Chondrocyte (in vitro differentiated cells): ENCODE data around the gene MXI1. TPM values are rescaled to one million over a fixed set of nuclear protein-coding genes. Genes with fewer than 3 reads are reported as not detected.

Experiments
- DNase-seq: peaks from one replicate; pipeline ENCODE4 v3.0.0; 2021; ENCODE audit warnings: mixed read lengths, low spot score
- H3K27ac Mint-ChIP-seq: one replicate; pipeline ENCODE4 v1.8.0; 2021; ENCODE audit warnings: mild to moderate bottlenecking, moderate library complexity, mixed read lengths; ENCODE audit not compliant: unreplicated experiment
- H3K27me3 Mint-ChIP-seq: 2 replicates; pipeline ENCODE4 v1.8.0; 2021; ENCODE audit warnings: low read depth, mixed read lengths
- H3K36me3 Mint-ChIP-seq: 2 replicates; pipeline ENCODE4 v1.8.0; 2021; ENCODE audit warnings: low read depth, mixed read lengths
- H3K4me1 Mint-ChIP-seq: 2 replicates; pipeline ENCODE4 v1.8.0; 2021; ENCODE audit warnings: low read depth, mild to moderate bottlenecking, mixed read lengths
- H3K4me3 Mint-ChIP-seq: one replicate; pipeline ENCODE4 v1.8.0; 2021; ENCODE audit warnings: mild to moderate bottlenecking, moderate library complexity, mixed read lengths; ENCODE audit not compliant: unreplicated experiment
- H3K9me3 Mint-ChIP-seq: 2 replicates; pipeline ENCODE4 v1.8.0; 2021; ENCODE audit warnings: low read depth, mixed read lengths
- long read RNA-seq: library from polyadenylated mRNA; stranded (forward); transcript quantifications from one replicate; pipeline ENCODE4 v2.0.0, GENCODE V29; 2021
- total RNA-seq: library from RNA; stranded (reverse); gene quantifications from 3 replicates; pipeline ENCODE4 v1.2.1, GENCODE V29; 2021
- TF ChIP-seq, protein P1 (sequence below): fragments of 200-600 bp; sonication (generic); IDR thresholded peaks from 2 replicates; pipeline ENCODE4 v1.5.0; 2021; ENCODE audit warnings: antibody characterized with exemption, mild to moderate bottlenecking, moderate library complexity

MXI1 gene
- total RNA-seq, result 17.0 to 30.2 TPM (median 26.8 TPM) in 3 replicates
- long read RNA-seq, transcript MXI1-201 (6 exons, 2,424 nt), result minor isoform, 26 of 71 reads
- long read RNA-seq, transcript MXI1-202 (6 exons, 3,470 nt), result major isoform, 29 of 71 reads
- long read RNA-seq, partial matches to known transcripts, result 1 of 71 reads
- long read RNA-seq, other reads (novel, unspliced or antisense), result 11 of 71 reads

DNA sequence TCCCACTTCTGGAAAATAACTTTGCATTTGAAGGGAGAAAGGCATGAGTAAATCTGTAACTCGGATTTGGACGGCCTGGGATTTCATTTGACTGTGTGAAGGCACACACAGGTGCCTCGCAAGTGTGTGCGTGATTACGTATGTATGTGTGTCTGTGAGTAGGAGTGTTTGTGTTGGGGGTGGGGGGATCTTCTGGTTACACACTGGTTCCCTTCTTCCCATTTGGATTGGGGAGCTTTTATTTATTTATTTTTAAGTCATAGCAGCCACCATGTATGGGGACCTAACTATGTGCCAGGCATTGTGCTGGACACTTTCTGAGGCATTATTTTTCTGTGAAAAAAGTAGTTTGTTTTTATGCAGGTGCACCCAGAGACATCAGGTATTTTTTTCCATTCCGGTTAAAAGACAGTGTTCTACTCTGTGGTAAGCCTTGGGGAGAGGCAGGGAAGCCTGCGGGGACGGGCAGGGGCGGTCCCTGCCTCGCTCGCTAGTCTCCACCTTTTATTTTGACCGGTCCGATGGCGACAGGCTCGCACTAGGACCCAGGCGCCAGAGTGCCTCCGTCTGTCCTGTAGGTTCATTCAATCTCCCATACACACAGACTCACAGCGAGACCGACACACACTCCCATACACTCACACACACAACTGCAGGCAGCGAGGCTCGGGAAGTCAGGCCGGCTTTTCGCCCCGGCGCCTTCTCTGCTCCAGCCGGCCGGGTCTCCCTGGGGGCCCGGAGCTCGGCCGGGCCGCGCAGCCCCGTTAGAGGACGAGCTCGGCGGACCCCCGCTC, at the start of gene MXI1:
MXI1 (plus strand) TSS at position 595 of the 794 bp plus-strand sequence. CDS start 204 bp downstream, outside the sequence.
- DNase-seq, result no peak
- Mint-ChIP-seq H3K27ac (peak within 1 kb of the TSS; percentile 92), H3K9me3 (no peaks in the 10 kb centered on the region), H3K36me3 (no peaks in the 10 kb centered on the region), H3K4me1 (peaks cover 27% of the 10 kb centered on the region), H3K27me3 (no peaks in the 10 kb centered on the region), H3K4me3 (peak within 1 kb of the TSS; percentile 94)
- TF ChIP-seq, protein P1, sequence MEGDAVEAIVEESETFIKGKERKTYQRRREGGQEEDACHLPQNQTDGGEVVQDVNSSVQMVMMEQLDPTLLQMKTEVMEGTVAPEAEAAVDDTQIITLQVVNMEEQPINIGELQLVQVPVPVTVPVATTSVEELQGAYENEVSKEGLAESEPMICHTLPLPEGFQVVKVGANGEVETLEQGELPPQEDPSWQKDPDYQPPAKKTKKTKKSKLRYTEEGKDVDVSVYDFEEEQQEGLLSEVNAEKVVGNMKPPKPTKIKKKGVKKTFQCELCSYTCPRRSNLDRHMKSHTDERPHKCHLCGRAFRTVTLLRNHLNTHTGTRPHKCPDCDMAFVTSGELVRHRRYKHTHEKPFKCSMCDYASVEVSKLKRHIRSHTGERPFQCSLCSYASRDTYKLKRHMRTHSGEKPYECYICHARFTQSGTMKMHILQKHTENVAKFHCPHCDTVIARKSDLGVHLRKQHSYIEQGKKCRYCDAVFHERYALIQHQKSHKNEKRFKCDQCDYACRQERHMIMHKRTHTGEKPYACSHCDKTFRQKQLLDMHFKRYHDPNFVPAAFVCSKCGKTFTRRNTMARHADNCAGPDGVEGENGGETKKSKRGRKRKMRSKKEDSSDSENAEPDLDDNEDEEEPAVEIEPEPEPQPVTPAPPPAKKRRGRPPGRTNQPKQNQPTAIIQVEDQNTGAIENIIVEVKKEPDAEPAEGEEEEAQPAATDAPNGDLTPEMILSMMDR, result no peak

DNA sequence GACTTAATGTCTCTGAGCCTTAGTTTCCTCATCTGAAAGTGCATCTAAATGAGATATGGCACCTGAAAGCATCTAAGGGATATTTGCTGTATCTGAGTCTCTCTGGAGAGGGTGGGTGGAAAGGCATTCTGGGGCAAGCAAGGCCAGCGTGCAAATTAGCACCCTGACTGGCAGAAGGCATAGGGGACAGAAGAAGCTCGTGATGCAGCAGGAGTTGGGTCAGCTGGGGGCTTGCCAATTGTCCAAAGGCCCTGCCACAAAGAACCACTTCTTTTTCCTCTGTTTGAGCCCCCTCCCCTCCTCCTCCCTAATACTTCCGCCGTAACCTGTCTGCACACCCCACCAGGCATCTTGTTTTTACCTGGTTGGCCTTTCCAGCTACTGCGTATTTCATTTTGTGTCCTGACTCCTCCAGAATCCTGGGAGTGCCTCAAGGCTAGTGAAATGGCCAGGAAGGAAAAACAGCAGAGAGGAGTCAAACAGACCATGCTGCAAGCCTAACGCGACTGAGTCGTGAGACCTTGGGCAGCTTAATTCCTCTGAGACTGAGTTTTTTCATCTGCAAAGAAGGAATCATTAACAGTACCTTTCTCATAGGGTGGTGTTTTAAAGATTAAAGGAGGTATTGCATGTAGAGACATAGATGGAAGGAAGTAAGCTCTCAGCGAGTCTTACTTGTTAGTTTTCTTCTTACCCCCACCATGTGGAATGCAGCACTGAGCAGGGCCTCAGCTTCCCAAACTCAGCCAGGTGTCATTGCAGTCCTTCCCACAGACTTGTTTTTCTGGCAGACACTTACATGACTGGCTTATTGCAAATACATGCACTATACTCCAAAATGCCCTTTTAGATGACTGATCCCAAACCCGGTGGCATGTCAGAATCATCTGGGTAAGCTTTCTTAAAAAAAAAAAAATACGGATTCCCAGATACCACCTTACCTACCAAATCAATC, 49.1 kb upstream of the MXI1 start:
- no peak for DNase-seq
- peaks cover 20% of the 10 kb centered on the region for H3K27me3 Mint-ChIP-seq
- H3K4me3 Mint-ChIP-seq, result no peak overlapping the region
- no peaks in the 10 kb centered on the region for H3K4me1 Mint-ChIP-seq
- no peaks in the 10 kb centered on the region for H3K36me3 Mint-ChIP-seq
- peaks cover 4% of the 10 kb centered on the region for H3K9me3 Mint-ChIP-seq
- TF ChIP-seq, protein P1, result no peak
- no peak overlapping the region for H3K27ac Mint-ChIP-seq

DNA sequence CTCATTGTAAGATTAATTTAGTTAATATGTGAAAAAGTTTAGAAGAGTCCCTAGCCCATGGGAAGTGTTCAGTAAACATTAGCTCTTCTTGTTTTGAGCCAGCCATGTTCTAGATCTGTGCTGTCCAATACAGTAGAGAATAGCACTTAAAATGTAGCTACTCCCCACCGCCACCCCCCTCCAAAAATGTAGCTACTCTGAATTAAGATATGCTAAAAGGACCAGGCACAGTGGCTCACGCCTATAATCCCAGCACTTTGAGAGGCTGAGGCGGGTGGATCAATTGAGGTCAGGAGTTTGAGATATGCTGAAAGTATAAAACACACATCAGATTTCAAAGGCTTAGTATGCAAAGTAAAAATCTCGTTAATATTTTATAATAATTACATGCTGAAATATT, 47.3 kb upstream of the MXI1 start:
- TF ChIP-seq, protein P1, result no peak
- Mint-ChIP-seq H3K27ac (no peak overlapping the region), H3K4me1 (no peaks in the 10 kb centered on the region), H3K27me3 (peaks cover 21% of the 10 kb centered on the region), H3K4me3 (no peak overlapping the region), H3K9me3 (peaks cover 4% of the 10 kb centered on the region), H3K36me3 (no peaks in the 10 kb centered on the region)
- DNase-seq, result no peak

DNA sequence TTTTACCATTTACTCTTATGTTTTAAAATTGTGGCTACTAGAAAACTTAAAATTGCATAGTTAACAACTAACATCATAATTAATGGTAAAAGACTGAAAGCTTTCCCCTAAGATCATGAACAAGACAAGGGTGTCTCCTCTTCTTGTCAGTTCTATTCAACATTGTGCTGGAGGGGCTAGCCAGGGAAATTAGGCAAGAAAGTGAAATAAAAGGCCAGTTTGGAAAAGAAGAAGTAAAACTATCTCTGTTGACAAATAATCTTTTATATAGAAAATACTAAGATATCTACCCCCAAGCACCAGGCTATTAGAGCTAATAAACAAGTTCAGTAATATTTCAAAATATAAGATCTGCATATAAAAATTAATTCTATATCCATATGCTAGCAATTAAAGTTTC, 46.9 kb upstream of the MXI1 start:
- no peak for DNase-seq
- H3K27me3 Mint-ChIP-seq, result peaks cover 21% of the 10 kb centered on the region
- TF ChIP-seq, protein P1, result no peak
- no peak overlapping the region for H3K27ac Mint-ChIP-seq
- no peak overlapping the region for H3K4me3 Mint-ChIP-seq
- peaks cover 4% of the 10 kb centered on the region for H3K9me3 Mint-ChIP-seq
- H3K4me1 Mint-ChIP-seq, result no peaks in the 10 kb centered on the region
- no peaks in the 10 kb centered on the region for H3K36me3 Mint-ChIP-seq

DNA sequence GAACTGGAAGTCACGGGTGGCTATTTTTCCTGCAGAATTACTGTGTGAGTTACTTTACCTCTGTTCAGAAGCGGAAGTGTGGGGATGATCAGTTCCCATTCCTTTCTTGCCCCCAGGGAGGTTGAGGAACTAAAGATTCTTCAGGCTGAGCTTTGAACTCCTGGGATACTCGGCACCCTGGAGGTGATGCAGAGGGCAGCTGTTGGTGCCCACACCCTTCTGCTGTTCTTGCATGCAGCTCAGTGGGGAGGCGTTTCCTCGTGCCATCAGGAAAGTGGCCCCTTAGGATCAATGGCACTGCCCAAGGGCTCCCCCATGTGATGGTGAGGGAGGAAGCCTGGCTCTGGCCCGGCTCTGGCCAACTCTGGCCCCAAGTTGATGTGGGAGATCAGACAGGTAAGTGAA, 44.7 kb upstream of the MXI1 start:
- DNase-seq, result no peak
- H3K27ac Mint-ChIP-seq, result peak overlapping the region; percentile 22
- peaks cover 33% of the 10 kb centered on the region for H3K27me3 Mint-ChIP-seq
- H3K4me1 Mint-ChIP-seq, result no peaks in the 10 kb centered on the region
- TF ChIP-seq, protein P1, result no peak
- H3K4me3 Mint-ChIP-seq, result no peak overlapping the region
- H3K9me3 Mint-ChIP-seq, result peaks cover 4% of the 10 kb centered on the region
- no peaks in the 10 kb centered on the region for H3K36me3 Mint-ChIP-seq
